C4-2B (cell line): Measurements from ENCODE around the gene ANXA9.

Source experiments
- ZFX ChIP-seq: fragments of 450-650 bp; IDR thresholded peaks from 2 replicates; pipeline ENCODE4 v1.6.1; 2017
- TF ChIP-seq, protein P1 (sequence below): fragments of 450-650 bp; conservative IDR thresholded peaks from 2 replicates; pipeline ENCODE4 v1.5.1; 2017; ENCODE audit warnings: mild to moderate bottlenecking

DNA sequence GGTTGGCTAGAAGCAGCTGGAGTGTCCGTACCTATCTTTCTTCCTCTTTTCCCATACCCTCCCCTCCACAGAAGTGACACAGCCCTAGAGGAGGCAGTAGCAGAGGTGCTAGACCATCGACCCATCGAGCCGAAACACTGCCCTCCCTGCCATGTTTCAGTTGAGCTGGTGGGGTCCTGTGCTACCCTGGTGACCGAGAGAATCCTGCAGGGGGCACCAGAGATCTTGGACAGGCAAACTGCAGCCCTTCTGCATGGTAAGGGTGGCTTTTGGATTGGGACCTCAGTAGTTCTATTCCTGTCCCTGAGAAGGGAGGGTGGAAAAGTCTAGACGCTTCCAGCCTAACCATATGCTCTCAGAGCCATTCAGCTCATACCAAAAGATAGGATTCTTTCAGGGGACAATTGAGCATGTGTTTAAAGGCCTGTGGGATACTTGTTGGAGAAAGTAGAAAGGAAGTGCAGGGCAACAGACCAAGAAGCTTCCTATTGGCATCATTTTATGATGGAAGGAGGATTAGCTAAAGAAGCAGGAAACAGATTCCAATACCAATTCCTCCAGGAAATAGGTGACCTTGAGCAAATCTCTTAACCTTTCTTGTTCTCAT, 42.6 kb downstream of the ANXA9 start:
- TF ChIP-seq, protein P1, sequence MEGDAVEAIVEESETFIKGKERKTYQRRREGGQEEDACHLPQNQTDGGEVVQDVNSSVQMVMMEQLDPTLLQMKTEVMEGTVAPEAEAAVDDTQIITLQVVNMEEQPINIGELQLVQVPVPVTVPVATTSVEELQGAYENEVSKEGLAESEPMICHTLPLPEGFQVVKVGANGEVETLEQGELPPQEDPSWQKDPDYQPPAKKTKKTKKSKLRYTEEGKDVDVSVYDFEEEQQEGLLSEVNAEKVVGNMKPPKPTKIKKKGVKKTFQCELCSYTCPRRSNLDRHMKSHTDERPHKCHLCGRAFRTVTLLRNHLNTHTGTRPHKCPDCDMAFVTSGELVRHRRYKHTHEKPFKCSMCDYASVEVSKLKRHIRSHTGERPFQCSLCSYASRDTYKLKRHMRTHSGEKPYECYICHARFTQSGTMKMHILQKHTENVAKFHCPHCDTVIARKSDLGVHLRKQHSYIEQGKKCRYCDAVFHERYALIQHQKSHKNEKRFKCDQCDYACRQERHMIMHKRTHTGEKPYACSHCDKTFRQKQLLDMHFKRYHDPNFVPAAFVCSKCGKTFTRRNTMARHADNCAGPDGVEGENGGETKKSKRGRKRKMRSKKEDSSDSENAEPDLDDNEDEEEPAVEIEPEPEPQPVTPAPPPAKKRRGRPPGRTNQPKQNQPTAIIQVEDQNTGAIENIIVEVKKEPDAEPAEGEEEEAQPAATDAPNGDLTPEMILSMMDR = peak; percentile 77
- no peak for TF ChIP-seq ZFX
